A673 (cell line): Measurements from ENCODE around the gene HP1BP3. TPM values are rescaled to one million over a fixed set of nuclear protein-coding genes. Genes with fewer than 3 reads are reported as not detected.

Experiments used
- BruUV-seq: library from RNA; stranded (reverse); fragments of 400-500 nt; replicated peaks from 2 replicates; lab custom pipeline; 2021; lab: Mats Ljungman, UMichigan
- CTCF ChIA-PET: fragments of 300-600 bp; sonication (Branson Sonifier 250); formaldehyde crosslinking; loops from one replicate; lab custom pipeline; 2022; ENCODE audit warnings: antibody characterized with exemption; lab: Charles Lee
- POLR2A ChIA-PET: fragments of 300-600 bp; sonication (Branson Sonifier 250); formaldehyde crosslinking; loops from one replicate; lab custom pipeline; 2022; ENCODE audit warnings: antibody characterized with exemption; ENCODE audit not compliant: low non-redundant PET; lab: Charles Lee
- DNase-seq: peaks from one replicate; pipeline ENCODE4 v3.0.0-alpha.2; 2015; ENCODE audit warnings: low spot score
- H3K27ac ChIP-seq: fragments of 200-600 bp; sonication (generic); 2 replicates; pipeline ENCODE4 v1.5.1; 2016; ENCODE audit warnings: mixed run types, low read depth, mild to moderate bottlenecking, mixed read lengths, antibody characterized with exemption, low read length; ENCODE audit not compliant: poor library complexity, severe bottlenecking
- H3K27me3 ChIP-seq: fragments of 200-600 bp; sonication (generic); replicated peaks from 2 replicates; pipeline ENCODE4 v1.6.1; 2017; ENCODE audit warnings: mixed run types, low read depth, mild to moderate bottlenecking, mixed read lengths, antibody characterized with exemption, low read length; ENCODE audit not compliant: insufficient read depth, poor library complexity
- H3K36me3 ChIP-seq: fragments of 200-600 bp; sonication (generic); 2 replicates; pipeline ENCODE4 v1.6.1; 2016; ENCODE audit warnings: mixed run types, mild to moderate bottlenecking, mixed read lengths, antibody characterized with exemption, low read length; ENCODE audit not compliant: insufficient read depth, poor library complexity, severe bottlenecking
- H3K4me1 ChIP-seq: fragments of 200-600 bp; sonication (generic); 2 replicates; pipeline ENCODE4 v1.6.1; 2017; ENCODE audit warnings: mixed run types, mild to moderate bottlenecking, mixed read lengths, antibody characterized with exemption, low read length; ENCODE audit not compliant: insufficient read depth, poor library complexity, severe bottlenecking
- H3K4me3 ChIP-seq: fragments of 200-600 bp; sonication (generic); 2 replicates; pipeline ENCODE4 v1.5.1; 2016; ENCODE audit warnings: low read depth, mixed run types, mild to moderate bottlenecking, mixed read lengths, low read length; ENCODE audit not compliant: poor library complexity, severe bottlenecking
- H3K9me3 ChIP-seq: fragments of 200-600 bp; sonication (generic); 2 replicates; pipeline ENCODE4 v1.6.1; 2016; ENCODE audit warnings: mixed run types, low read depth, mild to moderate bottlenecking, mixed read lengths, antibody characterized with exemption, low read length; ENCODE audit not compliant: poor library complexity, severe bottlenecking
- CTCF ChIP-seq: fragments of 300-800, 200-600 bp; sonication (generic); conservative IDR thresholded peaks from 2 replicates; pipeline ENCODE4 v1.5.1; 2017; ENCODE audit warnings: low read depth, mild to moderate bottlenecking, antibody characterized with exemption, low read length, moderate library complexity, mixed read lengths
- EZH2 ChIP-seq: fragments of 200-600 bp; sonication (generic); IDR thresholded peaks from 2 replicates; pipeline ENCODE4 v1.6.1; 2017; ENCODE audit warnings: borderline replicate concordance, low read depth, mild to moderate bottlenecking, mixed read lengths, antibody characterized with exemption, low read length; ENCODE audit not compliant: poor library complexity, severe bottlenecking
- intact Hi-C: fragments of 100-400 bp; cut with micrococcal nuclease; formaldehyde crosslinking; loops from one replicate; pipeline ENCODE4 v1.10.0; 2022; ENCODE audit not compliant: unreplicated experiment
- total RNA-seq: library from RNA; stranded (reverse); gene quantifications from 2 replicates; pipeline ENCODE4 v1.2.3, GENCODE V29; 2021

HP1BP3 gene
- total RNA-seq, 1 experiment from 2014 or later, result 337 TPM

- DNase-seq, result no peak
- H3K36me3 ChIP-seq, result no peaks in the 10 kb centered on the region
- ChIA-PET CTCF (no interaction called here), POLR2A (no interaction called here)
- BruUV-seq, result no TSS peak
- no peaks in the 10 kb centered on the region for H3K9me3 ChIP-seq
- H3K27me3 ChIP-seq, result no peaks in the 10 kb centered on the region
- H3K27ac ChIP-seq, result no peak overlapping the region
- no peaks in the 10 kb centered on the region for H3K4me1 ChIP-seq
- no peak overlapping the region for H3K4me3 ChIP-seq
- intact Hi-C loops, result no loop called here
- no peak for TF ChIP-seq EZH2
- TF ChIP-seq CTCF, result no peak
These were observed 74.9 kb downstream of the HP1BP3 start for GRCh38 chr1:20712215-20712577.

GRCh38 chr1:20711285-20712214 lies 75.6 kb downstream of the HP1BP3 start:
- H3K4me3 ChIP-seq, result no peak overlapping the region
- intact Hi-C loops, result no loop called here
- H3K36me3 ChIP-seq, result no peaks in the 10 kb centered on the region
- POLR2A ChIA-PET, result no interaction called here
- H3K9me3 ChIP-seq, result no peaks in the 10 kb centered on the region
- TF ChIP-seq CTCF, result no peak
- TF ChIP-seq EZH2, result no peak
- no TSS peak for BruUV-seq
- no peaks in the 10 kb centered on the region for H3K4me1 ChIP-seq
- CTCF ChIA-PET, result no interaction called here
- DNase-seq, result no peak
- H3K27ac ChIP-seq, result no peak overlapping the region
- no peaks in the 10 kb centered on the region for H3K27me3 ChIP-seq

- TF ChIP-seq CTCF, result no peak
- CTCF ChIA-PET, result no interaction called here
- H3K27ac ChIP-seq, result no peak overlapping the region
- H3K27me3 ChIP-seq, result no peaks in the 10 kb centered on the region
- intact Hi-C loops, result no loop called here
- no peak for DNase-seq
- no peaks in the 10 kb centered on the region for H3K36me3 ChIP-seq
- no peaks in the 10 kb centered on the region for H3K4me1 ChIP-seq
- no peaks in the 10 kb centered on the region for H3K9me3 ChIP-seq
- H3K4me3 ChIP-seq, result no peak overlapping the region
- no TSS peak for BruUV-seq
- POLR2A ChIA-PET, result no interaction called here
These were observed 76.4 kb downstream of the HP1BP3 start for GRCh38 chr1:20710469-20711284.
